HG03135 (cell line): ENCODE data around the gene ANAPC1.
"Not testable (repeated sequence)": the region's sequence is repeated elsewhere in the genome, so short reads cannot be mapped to it uniquely, and the experiment has no call there.

Source experiments
- ATAC-seq: cut with Tn5 transposase; IDR thresholded peaks from one replicate; pipeline ENCODE4 v1.9.1; 2021; ENCODE audit warnings: mild to moderate bottlenecking, moderate library complexity; ENCODE audit not compliant: unreplicated experiment

Gene ANAPC1

DNA sequence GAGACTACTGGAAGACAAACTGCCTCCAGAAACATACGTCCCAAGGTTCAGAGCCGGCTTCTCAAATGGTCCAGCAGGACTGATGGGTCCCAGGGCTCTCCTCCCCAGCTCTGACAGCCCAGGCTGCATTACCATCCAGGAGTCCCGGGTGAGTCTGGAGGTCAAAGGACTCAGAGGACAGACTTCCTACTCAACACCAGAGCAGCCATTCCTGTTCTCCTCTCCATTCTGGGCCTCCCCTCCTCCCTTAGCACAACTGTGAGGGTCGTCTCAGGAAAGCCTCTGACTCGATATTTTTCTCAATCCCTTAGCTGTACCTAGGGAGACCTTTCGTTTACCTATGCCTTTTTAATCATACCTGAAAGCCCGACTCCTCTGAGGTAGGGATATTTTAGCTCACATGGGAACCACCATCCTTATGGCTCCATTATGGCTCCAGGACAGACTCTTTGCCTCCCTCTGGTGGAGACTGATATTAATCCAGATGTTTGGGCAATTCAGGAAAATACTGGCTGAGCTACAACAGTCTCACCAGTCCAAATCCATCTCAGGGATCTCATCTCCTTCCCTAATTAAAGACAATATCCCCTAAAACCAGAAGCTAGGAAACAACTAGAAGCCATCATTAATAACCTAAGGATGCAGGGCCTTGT, 70.9 kb downstream of the ANAPC1 start:
- not testable (repeated sequence) for ATAC-seq

DNA sequence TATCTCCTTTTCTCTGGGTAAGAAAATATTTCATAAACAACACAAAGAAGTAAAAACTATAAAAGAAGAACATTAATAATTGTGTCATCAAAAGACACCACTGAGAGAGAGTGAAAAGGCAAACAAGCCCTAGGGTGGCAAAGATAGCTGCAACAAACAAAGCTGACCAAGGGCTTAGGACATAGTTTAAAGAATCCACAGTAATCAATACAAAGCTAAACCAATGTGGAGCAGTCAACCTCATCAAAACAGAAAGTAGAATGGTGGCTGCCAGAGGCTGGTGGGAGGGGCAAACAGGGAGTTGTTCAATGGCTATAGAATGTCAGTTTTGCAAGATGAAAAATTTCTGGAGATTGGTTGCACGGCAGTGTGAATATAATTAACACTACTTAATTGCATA, 93.4 kb downstream of the ANAPC1 start:
- ATAC-seq = not testable (repeated sequence)

- ATAC-seq = not testable (repeated sequence)
Measured at GRCh38 chr2:111784081-111784480, 99.9 kb downstream of the ANAPC1 start.

DNA sequence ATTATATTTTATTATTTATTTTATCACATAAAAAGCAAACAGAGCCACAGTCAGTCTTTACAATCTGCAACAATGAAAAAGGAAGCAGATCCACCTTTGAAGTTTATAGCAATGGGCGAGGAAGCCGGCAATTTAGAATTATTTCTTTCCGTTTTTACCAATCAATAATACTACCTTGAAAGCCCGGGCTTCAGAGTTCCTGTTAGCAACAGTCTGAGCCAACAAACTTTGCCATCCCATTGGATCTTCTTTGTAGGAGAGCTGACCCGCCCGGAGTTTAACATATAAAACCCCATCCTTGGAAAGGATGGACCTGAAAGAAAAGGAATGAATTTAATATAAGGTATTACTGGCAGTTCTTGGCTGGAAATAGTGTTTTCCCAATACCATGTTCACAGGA, 101.8 kb downstream of the ANAPC1 start:
- not testable (repeated sequence) for ATAC-seq

GRCh38 chr2:111781443-111782094, 102.4 kb downstream of the ANAPC1 start:
- ATAC-seq = not testable (repeated sequence)

- ATAC-seq = not testable (repeated sequence)
Measured at GRCh38 chr2:111777155-111777554, 106.8 kb downstream of the ANAPC1 start.

DNA sequence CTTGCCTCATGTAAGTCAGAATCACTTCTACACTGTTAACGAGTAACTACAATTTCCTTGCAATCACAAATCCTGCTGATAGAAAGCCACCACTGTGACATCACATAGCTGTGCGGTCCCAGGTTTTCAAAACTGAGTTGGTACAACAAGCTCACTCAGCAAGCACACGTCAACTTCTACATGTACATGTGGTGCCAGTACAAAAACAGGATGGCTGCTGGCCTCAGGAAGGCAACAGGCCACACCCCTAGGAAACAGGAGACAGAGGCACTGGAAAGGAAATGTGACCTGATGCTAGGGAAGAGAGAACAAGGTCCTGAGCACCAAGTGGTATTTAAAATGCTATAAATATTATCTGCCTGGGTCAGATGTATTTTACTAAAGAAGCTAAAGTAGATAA, 107.7 kb downstream of the ANAPC1 start:
- ATAC-seq = not testable (repeated sequence)

- ATAC-seq = peak; percentile 81
Measured at GRCh38 chr2:111772180-111772579, 111.8 kb downstream of the ANAPC1 start.

GRCh38 chr2:111770916-111771658, 112.9 kb downstream of the ANAPC1 start:
- ATAC-seq = not testable (repeated sequence)

- ATAC-seq = not testable (repeated sequence)
Measured at GRCh38 chr2:111768266-111769190, 115.5 kb downstream of the ANAPC1 start.

GRCh38 chr2:111767087-111767486, 116.9 kb downstream of the ANAPC1 start:
- not testable (repeated sequence) for ATAC-seq

DNA sequence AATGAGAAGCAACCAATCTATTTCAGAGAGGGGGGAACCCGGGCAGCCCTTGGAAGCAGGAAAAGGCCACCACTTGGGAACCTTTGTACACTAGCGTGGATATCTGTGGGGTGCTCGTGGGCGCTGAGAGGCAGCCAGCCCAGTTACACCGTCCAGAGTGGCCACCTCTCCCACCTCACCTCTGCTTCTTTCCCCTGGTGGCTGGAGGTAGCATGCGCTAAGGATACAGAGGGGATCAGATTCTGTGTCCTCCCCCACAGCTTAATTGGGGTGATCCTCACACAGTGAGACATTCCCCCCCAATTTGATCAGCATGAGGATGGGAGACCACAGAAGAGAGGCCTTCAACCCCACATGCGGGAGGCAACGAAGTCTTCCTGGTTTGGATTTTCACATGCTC, 117.7 kb downstream of the ANAPC1 start:
- not testable (repeated sequence) for ATAC-seq

DNA sequence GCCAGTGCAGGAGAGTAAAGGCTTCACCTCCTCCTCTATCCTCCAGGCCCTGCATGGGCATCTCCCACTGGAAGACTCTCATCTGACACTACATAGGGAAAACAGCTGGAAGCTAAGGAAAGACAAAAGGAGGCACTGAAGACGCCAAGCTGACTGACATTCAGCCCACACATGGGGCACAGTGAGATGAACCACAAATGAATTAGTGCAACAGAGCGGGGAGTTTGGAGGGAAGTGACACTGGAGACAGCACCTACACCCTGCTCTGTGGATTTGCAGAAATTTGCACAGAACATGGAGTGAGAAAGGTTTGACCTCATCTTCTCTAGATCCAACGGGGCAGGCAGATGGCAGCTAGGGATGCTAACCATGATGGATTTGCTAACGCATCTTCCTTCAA, 119.8 kb downstream of the ANAPC1 start:
- not testable (repeated sequence) for ATAC-seq

DNA sequence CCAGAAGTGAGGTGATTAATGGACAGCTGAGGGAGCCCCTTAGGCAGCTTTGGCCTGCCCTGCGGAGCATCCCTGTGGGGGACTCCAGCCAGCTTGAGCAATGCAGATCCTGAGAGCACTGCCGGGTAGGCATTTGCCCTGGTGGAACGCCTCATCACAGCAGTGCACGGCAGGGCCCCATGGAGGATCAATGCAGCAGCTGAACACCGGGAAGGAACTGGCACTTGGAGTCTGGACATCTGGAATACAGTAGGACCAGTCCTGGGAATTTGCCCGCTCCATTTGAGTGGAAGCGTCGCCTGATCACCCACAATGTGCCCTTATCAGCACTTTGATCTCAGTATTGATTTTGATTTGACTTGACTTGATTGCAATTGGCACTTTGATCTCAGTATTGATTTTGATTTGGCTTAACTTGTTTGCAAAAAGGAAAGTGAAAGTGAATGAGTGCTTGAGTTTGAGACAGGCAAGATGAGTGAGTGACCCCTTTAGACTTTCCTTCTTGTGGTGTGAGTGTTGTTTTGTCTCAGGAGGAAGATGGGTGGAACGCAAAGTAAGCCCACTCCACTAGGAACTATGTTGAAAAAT, 123.2 kb downstream of the ANAPC1 start:
- ATAC-seq = not testable (repeated sequence)

GRCh38 chr2:111752533-111752932, 131.5 kb downstream of the ANAPC1 start:
- not testable (repeated sequence) for ATAC-seq

DNA sequence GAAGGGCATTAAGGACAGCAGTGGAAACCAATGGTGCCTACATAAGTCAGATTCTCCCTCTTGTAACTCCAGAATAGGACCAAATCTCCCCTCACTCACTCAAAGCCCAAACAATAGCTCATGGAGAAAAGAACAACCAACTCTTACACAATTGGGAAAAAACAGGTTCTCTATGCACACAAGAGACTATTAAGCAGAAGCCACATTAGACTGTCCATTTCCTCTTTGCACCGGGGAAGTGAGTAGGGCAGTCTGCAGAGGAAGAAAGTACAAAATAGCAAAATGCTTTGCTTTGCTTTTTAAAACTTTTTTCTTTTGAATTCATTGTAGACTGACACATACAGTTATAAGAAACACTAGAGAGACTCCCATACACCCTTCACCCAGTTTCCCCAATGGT, 133.4 kb downstream of the ANAPC1 start:
- not testable (repeated sequence) for ATAC-seq

DNA sequence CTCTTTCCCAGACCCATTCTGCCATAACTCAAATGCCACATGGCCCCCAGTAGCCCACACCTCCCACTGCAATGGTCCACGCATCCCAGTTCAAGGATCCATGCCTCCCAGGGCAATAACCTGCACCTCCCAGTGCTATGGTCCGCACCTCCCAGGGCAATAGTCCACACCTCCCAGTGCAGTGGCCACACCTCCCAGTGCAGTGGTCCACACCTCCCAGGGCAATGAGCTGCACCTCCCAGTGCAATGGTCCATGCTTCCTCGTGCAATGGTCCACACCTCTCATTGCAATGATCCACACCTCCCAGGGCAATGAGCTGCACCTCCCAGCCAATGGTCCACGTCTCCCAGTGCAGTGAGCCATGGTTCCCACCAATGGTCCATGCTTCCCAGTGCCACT, 135.6 kb downstream of the ANAPC1 start:
- ATAC-seq = not testable (repeated sequence)

- peak; percentile 95 for ATAC-seq
Measured at GRCh38 chr2:111747410-111748115, 136.4 kb downstream of the ANAPC1 start.

- ATAC-seq = not testable (repeated sequence)
Measured at GRCh38 chr2:111744751-111745150, 139.2 kb downstream of the ANAPC1 start.

DNA sequence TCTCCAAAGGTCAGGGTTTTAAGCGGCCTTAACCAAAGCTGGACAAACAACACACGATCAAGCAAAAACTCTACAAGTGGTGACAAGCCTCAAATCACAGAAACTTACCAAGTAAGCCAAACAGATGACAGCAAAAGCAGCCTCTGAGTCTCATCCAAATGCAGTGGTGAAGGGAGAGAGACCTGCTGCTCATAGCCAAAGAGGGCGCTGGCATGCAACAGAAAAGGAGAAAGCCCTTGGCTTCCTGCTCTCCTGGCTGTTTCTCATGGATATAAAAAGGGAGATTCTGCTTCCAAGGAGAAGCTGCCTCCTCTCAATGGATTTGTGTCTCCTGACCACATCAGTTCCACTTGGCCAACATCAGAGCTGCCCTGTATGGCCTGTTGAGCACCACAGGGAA, 142.5 kb downstream of the ANAPC1 start:
- ATAC-seq = not testable (repeated sequence)
